Mesenchymal stem cell (in vitro differentiated cells and primary cell): ENCODE measurements around the gene MAS1.

Source experiments
- DNase-seq: peaks from one replicate; pipeline ENCODE4 v3.0.0-alpha.2; 2013
- H2AFZ ChIP-seq: one replicate; pipeline ENCODE4 v1.6.1; 2013; ENCODE audit warnings: low read depth, mild to moderate bottlenecking, control low read depth, inconsistent platforms, low read length, moderate library complexity
- H2AK5ac ChIP-seq: 2 replicates; pipeline ENCODE4 v1.6.1; 2013; ENCODE audit warnings: low read length, moderate library complexity, mild to moderate bottlenecking, inconsistent platforms; ENCODE audit not compliant: severe bottlenecking
- H2BK120ac ChIP-seq: one replicate; pipeline ENCODE4 v1.6.1; 2013; ENCODE audit warnings: low read depth, mild to moderate bottlenecking, inconsistent platforms, low read length, moderate library complexity
- H2BK12ac ChIP-seq, 2 experiments: one replicate each; pipeline ENCODE4 v1.6.1; 2013; ENCODE audit warnings: inconsistent platforms in 2 of 2, low read length in 2 of 2, mild to moderate bottlenecking in 2 of 2, moderate library complexity in 2 of 2, control low read depth in 1 of 2
- H2BK15ac ChIP-seq: one replicate; pipeline ENCODE4 v1.6.1; 2013; ENCODE audit warnings: mild to moderate bottlenecking, low read depth, inconsistent platforms; ENCODE audit not compliant: poor library complexity, severe bottlenecking
- H2BK5ac ChIP-seq: 2 replicates; pipeline ENCODE4 v1.6.1; 2013; ENCODE audit warnings: low read depth, mild to moderate bottlenecking, low read length, control low read depth, inconsistent platforms; ENCODE audit not compliant: poor library complexity, severe bottlenecking
- H3K14ac ChIP-seq, 2 experiments: one replicate each; pipeline ENCODE4 v1.6.1; 2013; ENCODE audit warnings: inconsistent platforms in 2 of 2, low read length in 2 of 2, control low read depth in 1 of 2, mild to moderate bottlenecking in 1 of 2, moderate library complexity in 1 of 2
- H3K18ac ChIP-seq, 2 experiments: one replicate each; pipeline ENCODE4 v1.6.1; 2013; ENCODE audit warnings: inconsistent platforms in 2 of 2, low read length in 2 of 2, control low read depth in 1 of 2, low read depth in 1 of 2, mild to moderate bottlenecking in 1 of 2
- H3K23ac ChIP-seq, 2 experiments: one replicate each; pipeline ENCODE4 v1.6.1; 2013; ENCODE audit warnings: inconsistent platforms in 2 of 2, low read length in 2 of 2, mild to moderate bottlenecking in 2 of 2, moderate library complexity in 2 of 2, control low read depth in 1 of 2
- H3K27ac ChIP-seq: 2 replicates; pipeline ENCODE4 v1.5.1; 2013; ENCODE audit warnings: mild to moderate bottlenecking, moderate library complexity, low read length, control low read depth, inconsistent platforms; ENCODE audit not compliant: poor library complexity, severe bottlenecking
- H3K27me3 ChIP-seq, 2 experiments: 2 replicates each; pipeline versions ENCODE4 v1.6.1 to v1.7.0; 2013; ENCODE audit warnings: low read length in 2 of 2, mild to moderate bottlenecking in 2 of 2, moderate library complexity in 2 of 2, control low read depth in 1 of 2, inconsistent platforms in 1 of 2; ENCODE audit not compliant: control insufficient read depth in 1 of 2, insufficient read depth in 1 of 2
- H3K36me3 ChIP-seq, 2 experiments: 2 replicates each; pipeline versions ENCODE4 v1.6.1 to v1.7.0; 2013; ENCODE audit warnings: low read length in 2 of 2, control low read depth in 1 of 2, inconsistent platforms in 1 of 2, low read depth in 1 of 2, mild to moderate bottlenecking in 1 of 2; ENCODE audit not compliant: insufficient read depth in 2 of 2, control insufficient read depth in 1 of 2
- H3K4ac ChIP-seq, 2 experiments: one replicate each; pipeline ENCODE4 v1.6.1; 2013; ENCODE audit warnings: inconsistent platforms in 2 of 2, low read length in 2 of 2, mild to moderate bottlenecking in 2 of 2, moderate library complexity in 2 of 2, control low read depth in 1 of 2, low read depth in 1 of 2
- H3K4me1 ChIP-seq: 2 replicates; pipeline ENCODE4 v1.6.1; 2013; ENCODE audit warnings: low read depth, low read length, control low read depth; ENCODE audit not compliant: control insufficient read depth, insufficient read depth
- H3K4me2 ChIP-seq: 2 replicates; pipeline ENCODE4 v1.6.1; 2013; ENCODE audit warnings: low read length, mild to moderate bottlenecking, inconsistent platforms; ENCODE audit not compliant: poor library complexity, severe bottlenecking
- H3K4me3 ChIP-seq, 2 experiments: 2 replicates each; pipeline versions ENCODE4 v1.5.1 to v1.7.0; 2013; ENCODE audit warnings: low read length in 2 of 2, mild to moderate bottlenecking in 2 of 2, control low read depth in 1 of 2, low read depth in 1 of 2; ENCODE audit not compliant: insufficient read depth in 1 of 2
- H3K79me1 ChIP-seq: replicated peaks from 2 replicates; pipeline ENCODE4 v1.6.1; 2013; ENCODE audit warnings: mild to moderate bottlenecking, control low read depth, low read length, inconsistent platforms; ENCODE audit not compliant: poor library complexity, severe bottlenecking
- H3K9ac ChIP-seq: 2 replicates; pipeline ENCODE4 v1.7.0; 2013; ENCODE audit warnings: mild to moderate bottlenecking, low read length, moderate library complexity
- H3K9me3 ChIP-seq: 2 replicates; pipeline ENCODE4 v1.7.0; 2013; ENCODE audit warnings: mild to moderate bottlenecking, low read length; ENCODE audit not compliant: control insufficient read depth
- H4K8ac ChIP-seq: one replicate; pipeline ENCODE4 v1.6.1; 2013; ENCODE audit warnings: inconsistent platforms, mild to moderate bottlenecking, low read length, moderate library complexity
- H4K91ac ChIP-seq: one replicate; pipeline ENCODE4 v1.6.1; 2013; ENCODE audit warnings: mild to moderate bottlenecking, low read length, inconsistent platforms
- WGBS: methylation state at CpG from one replicate; pipeline ENCODE4 v1.1.7; 2013; ENCODE audit warnings: mixed read lengths; 5-methylcytosine and 5-hydroxymethylcytosine counted together

MAS1 gene

GRCh38 chr6:159916237-159916636 lies 25.4 kb downstream of the MAS1 start:
- no peaks in the 10 kb centered on the region for H3K79me1 ChIP-seq
- WGBS, result 83% methylated on average over 4 of the region's 4 CpGs

GRCh38 chr6:159916752-159917151 lies 26.0 kb downstream of the MAS1 start:
- Histone ChIP-seq H3K23ac (no peak overlapping the region), H3K4me1 (no peaks in the 10 kb centered on the region), H3K18ac (no peak overlapping the region), H3K9ac (no peak overlapping the region), H3K79me1 (no peaks in the 10 kb centered on the region), H2AK5ac (no peak overlapping the region), H2AFZ (no peak overlapping the region), H3K4me2 (no peak overlapping the region), H3K4me3 (no peak overlapping the region), H4K91ac (no peak overlapping the region), H3K9me3 (no peaks in the 10 kb centered on the region), H3K14ac (no peak overlapping the region), H2BK15ac (no peak overlapping the region), H4K8ac (no peak overlapping the region), H2BK12ac (no peak overlapping the region), H3K4ac (no peak overlapping the region), H2BK120ac (no peak overlapping the region), H2BK5ac (no peak overlapping the region), H3K36me3 (no peaks in the 10 kb centered on the region), H3K27ac (no peak overlapping the region), H3K27me3 (peaks cover 13 to 15% of the 10 kb centered on the region in 2 experiments)
- 68% methylated on average over 8 of the region's 9 CpGs for WGBS
- DNase-seq, result no peak

More at GRCh38 chr6:159916237-159916636, 25.4 kb downstream of the MAS1 start:
- H3K4ac ChIP-seq, result no peak overlapping the region
- no peak overlapping the region for H3K23ac ChIP-seq
- H3K9me3 ChIP-seq, result no peaks in the 10 kb centered on the region
- no peak overlapping the region for H3K14ac ChIP-seq
- H2BK12ac ChIP-seq, result no peak overlapping the region
- no peaks in the 10 kb centered on the region for H3K36me3 ChIP-seq
- H3K27ac ChIP-seq, result no peak overlapping the region
- no peak overlapping the region for H2AFZ ChIP-seq
- H3K18ac ChIP-seq, result no peak overlapping the region
- H3K9ac ChIP-seq, result no peak overlapping the region
- no peak overlapping the region for H2BK5ac ChIP-seq
- no peak overlapping the region for H3K4me2 ChIP-seq
- H2AK5ac ChIP-seq, result no peak overlapping the region
- no peak overlapping the region for H2BK120ac ChIP-seq
- H3K27me3 ChIP-seq, result peaks cover 16 to 19% of the 10 kb centered on the region in 2 experiments
- H2BK15ac ChIP-seq, result no peak overlapping the region
- no peaks in the 10 kb centered on the region for H3K4me1 ChIP-seq
- no peak overlapping the region for H4K91ac ChIP-seq
- no peak for DNase-seq
- no peak overlapping the region for H3K4me3 ChIP-seq
- H4K8ac ChIP-seq, result no peak overlapping the region

- Histone ChIP-seq H3K23ac (no peak overlapping the region), H3K4me1 (no peaks in the 10 kb centered on the region), H3K4me3 (no peak overlapping the region), H3K4me2 (no peak overlapping the region), H4K91ac (no peak overlapping the region), H2BK12ac (no peak overlapping the region), H2BK120ac (no peak overlapping the region), H2BK5ac (no peak overlapping the region), H3K9ac (no peak overlapping the region), H3K14ac (no peak overlapping the region), H3K79me1 (no peaks in the 10 kb centered on the region), H4K8ac (no peak overlapping the region), H3K4ac (no peak overlapping the region), H3K36me3 (no peaks in the 10 kb centered on the region), H2BK15ac (no peak overlapping the region), H3K18ac (no peak overlapping the region), H2AFZ (no peak overlapping the region), H2AK5ac (no peak overlapping the region), H3K9me3 (no peaks in the 10 kb centered on the region), H3K27me3 (peaks cover 3 to 8% of the 10 kb centered on the region in 2 experiments), H3K27ac (no peak overlapping the region)
- no peak for DNase-seq
- 81% methylated on average over 7 of the region's 7 CpGs for WGBS
Observed at GRCh38 chr6:159919011-159919511, 28.3 kb downstream of the MAS1 start.

- H2BK12ac ChIP-seq, result no peak overlapping the region
- peaks cover 0 to 7% of the 10 kb centered on the region in 2 experiments for H3K27me3 ChIP-seq
- H3K36me3 ChIP-seq, result no peaks in the 10 kb centered on the region
- no peaks in the 10 kb centered on the region for H3K9me3 ChIP-seq
- no peak overlapping the region for H2AK5ac ChIP-seq
- H2BK120ac ChIP-seq, result no peak overlapping the region
- no peak overlapping the region for H3K9ac ChIP-seq
- H2BK15ac ChIP-seq, result no peak overlapping the region
- H3K14ac ChIP-seq, result no peak overlapping the region
- H3K27ac ChIP-seq, result no peak overlapping the region
- H3K4me2 ChIP-seq, result no peak overlapping the region
- WGBS, result 82% methylated on average over 5 of the region's 6 CpGs
- H2BK5ac ChIP-seq, result no peak overlapping the region
- H3K23ac ChIP-seq, result no peak overlapping the region
- no peaks in the 10 kb centered on the region for H3K4me1 ChIP-seq
- H2AFZ ChIP-seq, result no peak overlapping the region
- H3K4ac ChIP-seq, result no peak overlapping the region
- DNase-seq, result no peak
- H4K8ac ChIP-seq, result no peak overlapping the region
- H4K91ac ChIP-seq, result no peak overlapping the region
- H3K18ac ChIP-seq, result no peak overlapping the region
- H3K79me1 ChIP-seq, result no peaks in the 10 kb centered on the region
- H3K4me3 ChIP-seq, result no peak overlapping the region
Observed at GRCh38 chr6:159919800-159920199, 29.0 kb downstream of the MAS1 start.
